ENCODE data around the gene VSTM2B.
A peak's percentile ranks its signal among the peaks of the same experiment; 100 is the strongest.

Gene VSTM2B

DNA sequence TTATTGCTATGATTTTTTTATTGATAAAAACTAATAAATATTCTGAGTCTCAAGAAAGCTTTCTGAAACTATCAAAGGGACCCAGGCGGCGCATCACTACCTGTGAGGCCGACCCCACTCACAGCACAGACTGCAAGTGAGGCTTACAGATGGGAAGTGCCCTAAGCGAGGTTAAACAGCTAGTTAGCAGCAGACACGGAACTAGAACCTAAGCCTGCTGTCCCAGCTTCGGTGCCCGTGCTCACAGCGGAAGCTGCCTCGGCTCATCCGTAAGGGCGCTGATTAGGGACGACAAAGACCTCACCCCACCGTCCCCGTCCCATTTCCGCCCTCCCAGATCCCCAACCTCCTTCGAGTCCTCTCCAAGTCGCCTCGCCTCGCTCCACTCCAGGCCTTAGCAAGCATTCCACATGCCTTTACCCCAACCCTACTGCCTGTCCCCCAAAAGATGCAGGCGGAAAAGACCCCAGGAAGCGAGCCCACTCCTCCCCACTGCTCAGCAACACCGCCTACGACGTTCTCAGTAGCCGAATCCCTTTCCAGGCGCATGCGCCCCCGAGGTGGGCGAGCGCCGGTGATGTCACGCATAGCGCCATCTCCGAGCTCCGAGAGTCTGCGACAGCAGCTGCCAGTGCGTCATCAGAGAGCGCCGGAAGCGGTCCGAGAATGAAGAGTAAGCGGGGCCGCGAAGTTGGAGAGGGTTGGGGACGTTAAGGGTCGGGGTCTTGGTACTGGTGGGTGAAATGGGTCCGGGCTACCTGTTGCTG lies 80.0 kb downstream of the VSTM2B start, which contains the start of gene POP4:
Gene POP4, plus strand, starts transcription at position 631 of the 767 bp plus-strand sequence. Its CDS starts 36 bp downstream, at position 667.
- TF ChIP-seq SIN3A (IDR thresholded peaks at IDR 0.05; ENCODE audit: borderline replicate concordance, insufficient read depth, low read length), result no peak; the same call in 1 of the 2 replicates
- peak; percentile 61; the same call in 1 of the 2 replicates for TF ChIP-seq TAF1 (IDR thresholded peaks at IDR 0.05; ENCODE audit: borderline replicate concordance, insufficient read depth, low read length)
- TF ChIP-seq, protein P1, sequence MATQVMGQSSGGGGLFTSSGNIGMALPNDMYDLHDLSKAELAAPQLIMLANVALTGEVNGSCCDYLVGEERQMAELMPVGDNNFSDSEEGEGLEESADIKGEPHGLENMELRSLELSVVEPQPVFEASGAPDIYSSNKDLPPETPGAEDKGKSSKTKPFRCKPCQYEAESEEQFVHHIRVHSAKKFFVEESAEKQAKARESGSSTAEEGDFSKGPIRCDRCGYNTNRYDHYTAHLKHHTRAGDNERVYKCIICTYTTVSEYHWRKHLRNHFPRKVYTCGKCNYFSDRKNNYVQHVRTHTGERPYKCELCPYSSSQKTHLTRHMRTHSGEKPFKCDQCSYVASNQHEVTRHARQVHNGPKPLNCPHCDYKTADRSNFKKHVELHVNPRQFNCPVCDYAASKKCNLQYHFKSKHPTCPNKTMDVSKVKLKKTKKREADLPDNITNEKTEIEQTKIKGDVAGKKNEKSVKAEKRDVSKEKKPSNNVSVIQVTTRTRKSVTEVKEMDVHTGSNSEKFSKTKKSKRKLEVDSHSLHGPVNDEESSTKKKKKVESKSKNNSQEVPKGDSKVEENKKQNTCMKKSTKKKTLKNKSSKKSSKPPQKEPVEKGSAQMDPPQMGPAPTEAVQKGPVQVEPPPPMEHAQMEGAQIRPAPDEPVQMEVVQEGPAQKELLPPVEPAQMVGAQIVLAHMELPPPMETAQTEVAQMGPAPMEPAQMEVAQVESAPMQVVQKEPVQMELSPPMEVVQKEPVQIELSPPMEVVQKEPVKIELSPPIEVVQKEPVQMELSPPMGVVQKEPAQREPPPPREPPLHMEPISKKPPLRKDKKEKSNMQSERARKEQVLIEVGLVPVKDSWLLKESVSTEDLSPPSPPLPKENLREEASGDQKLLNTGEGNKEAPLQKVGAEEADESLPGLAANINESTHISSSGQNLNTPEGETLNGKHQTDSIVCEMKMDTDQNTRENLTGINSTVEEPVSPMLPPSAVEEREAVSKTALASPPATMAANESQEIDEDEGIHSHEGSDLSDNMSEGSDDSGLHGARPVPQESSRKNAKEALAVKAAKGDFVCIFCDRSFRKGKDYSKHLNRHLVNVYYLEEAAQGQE (IDR thresholded peaks at IDR 0.05; ENCODE audit: insufficient read depth in 1 of 2, low read depth in 2 of 2, low read length in 2 of 2), result peak; percentile 26 to 57; a peak in 1 of 4 replicates
- TF ChIP-seq POLR2AphosphoS5 (IDR thresholded peaks at IDR 0.05; ENCODE audit: low read depth, low read length), result peak; percentile 99
- peak; percentile 50 for TF ChIP-seq FOXP2 (optimal IDR thresholded peaks at IDR 0.05; ENCODE audit: borderline replicate concordance, extremely low read depth, extremely low read length, insufficient read depth)

DNA sequence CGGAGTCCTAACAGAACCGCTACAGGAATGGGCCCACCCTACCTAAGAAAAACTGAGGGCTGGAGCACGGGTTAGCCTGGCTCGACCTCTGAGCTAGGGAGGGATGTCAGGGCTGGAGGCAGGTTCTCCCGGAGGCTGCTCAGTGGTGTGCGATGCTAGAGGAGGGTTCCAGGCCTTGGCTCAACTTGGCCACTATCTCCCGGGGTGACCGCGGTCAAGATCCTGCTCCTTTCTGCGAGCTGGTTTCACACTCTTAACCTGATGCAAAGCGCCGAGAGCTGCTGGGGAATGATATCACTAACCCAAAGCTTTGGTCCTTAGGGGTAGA lies 80.6 kb downstream of the VSTM2B start:
- TF ChIP-seq TAF1 (IDR thresholded peaks at IDR 0.05; ENCODE audit: borderline replicate concordance, insufficient read depth, low read length) (no peak), FOXP2 (optimal IDR thresholded peaks at IDR 0.05; ENCODE audit: borderline replicate concordance, extremely low read depth, extremely low read length, insufficient read depth) (no peak), POLR2AphosphoS5 (IDR thresholded peaks at IDR 0.05; ENCODE audit: low read depth, low read length) (no peak), SIN3A (IDR thresholded peaks at IDR 0.05; ENCODE audit: borderline replicate concordance, insufficient read depth, low read length) (no peak)
- TF ChIP-seq, protein P1 (IDR thresholded peaks at IDR 0.05; ENCODE audit: insufficient read depth in 1 of 2, low read depth in 2 of 2, low read length in 2 of 2), result no peak

DNA sequence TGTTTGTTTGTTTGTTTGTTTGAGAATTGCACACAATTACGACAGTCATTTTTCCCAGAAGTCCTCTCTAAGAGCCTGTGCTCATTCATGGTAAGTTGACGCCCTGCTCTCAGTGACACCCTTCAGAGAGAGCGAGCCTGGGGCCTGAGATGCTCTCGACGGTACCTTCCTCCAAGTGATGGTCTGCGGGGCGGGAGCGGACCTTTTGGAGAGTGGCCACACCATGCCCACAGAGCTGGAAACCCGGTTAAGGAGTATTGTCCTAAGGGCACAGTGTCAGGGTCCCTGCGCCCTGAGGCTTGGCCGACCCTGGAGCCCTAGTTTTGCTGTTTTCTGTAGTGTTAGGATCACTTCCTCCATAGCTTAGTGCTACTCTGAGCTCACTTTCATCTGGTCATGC lies 83.8 kb downstream of the VSTM2B start:
- TF ChIP-seq POLR2AphosphoS5 (IDR thresholded peaks at IDR 0.05; ENCODE audit: low read depth, low read length), result no peak
- TF ChIP-seq SIN3A (IDR thresholded peaks at IDR 0.05; ENCODE audit: borderline replicate concordance, insufficient read depth, low read length), result no peak
- TF ChIP-seq FOXP2 (optimal IDR thresholded peaks at IDR 0.05; ENCODE audit: borderline replicate concordance, extremely low read depth, extremely low read length, insufficient read depth), result no peak
- no peak for TF ChIP-seq TAF1 (IDR thresholded peaks at IDR 0.05; ENCODE audit: borderline replicate concordance, insufficient read depth, low read length)
- TF ChIP-seq, protein P1 (IDR thresholded peaks at IDR 0.05; ENCODE audit: insufficient read depth in 1 of 2, low read depth in 2 of 2, low read length in 2 of 2), result no peak

DNA sequence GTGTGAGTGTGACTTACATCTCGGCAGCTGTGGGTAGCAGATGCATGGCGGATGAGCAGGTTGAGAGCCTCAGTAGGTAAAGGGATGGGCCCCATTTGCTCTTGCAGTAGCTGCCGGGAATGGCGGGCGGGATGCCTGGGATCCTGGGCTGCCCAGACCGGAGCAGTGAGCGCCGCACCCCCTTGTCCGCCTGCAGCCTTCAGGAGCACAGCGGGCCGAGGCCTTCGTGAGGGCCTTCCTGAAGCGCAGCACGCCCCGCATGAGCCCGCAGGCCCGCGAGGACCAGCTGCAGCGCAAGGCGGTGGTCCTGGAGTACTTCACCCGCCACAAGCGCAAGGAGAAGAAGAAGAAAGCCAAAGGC lies 84.4 kb downstream of the VSTM2B start:
- TF ChIP-seq, protein P1 (IDR thresholded peaks at IDR 0.05; ENCODE audit: insufficient read depth in 1 of 2, low read depth in 2 of 2, low read length in 2 of 2), result no peak
- TF ChIP-seq SIN3A (IDR thresholded peaks at IDR 0.05; ENCODE audit: borderline replicate concordance, insufficient read depth, low read length) (no peak), POLR2AphosphoS5 (IDR thresholded peaks at IDR 0.05; ENCODE audit: low read depth, low read length) (no peak), FOXP2 (optimal IDR thresholded peaks at IDR 0.05; ENCODE audit: borderline replicate concordance, extremely low read depth, extremely low read length, insufficient read depth) (no peak), TAF1 (IDR thresholded peaks at IDR 0.05; ENCODE audit: borderline replicate concordance, insufficient read depth, low read length) (no peak)
